Measurements from ENCODE around the gene ZNF800. TPM values are rescaled to one million over a fixed set of nuclear protein-coding genes. Genes with fewer than 3 reads are reported as not detected.
A peak's percentile ranks its signal among the peaks of the same experiment; 100 is the strongest.
"Not testable (repeated sequence)": the region's sequence is repeated elsewhere in the genome, so short reads cannot be mapped to it uniquely, and the experiment has no call there.

Gene ZNF800
- 6.2 and 9.3 TPM in 2 replicates for polyA plus RNA-seq (2011; rRNA removed)
- 9.5 and 14.2 TPM in 2 replicates for polyA minus RNA-seq (2011; rRNA and poly(A)+ RNA removed)

DNA sequence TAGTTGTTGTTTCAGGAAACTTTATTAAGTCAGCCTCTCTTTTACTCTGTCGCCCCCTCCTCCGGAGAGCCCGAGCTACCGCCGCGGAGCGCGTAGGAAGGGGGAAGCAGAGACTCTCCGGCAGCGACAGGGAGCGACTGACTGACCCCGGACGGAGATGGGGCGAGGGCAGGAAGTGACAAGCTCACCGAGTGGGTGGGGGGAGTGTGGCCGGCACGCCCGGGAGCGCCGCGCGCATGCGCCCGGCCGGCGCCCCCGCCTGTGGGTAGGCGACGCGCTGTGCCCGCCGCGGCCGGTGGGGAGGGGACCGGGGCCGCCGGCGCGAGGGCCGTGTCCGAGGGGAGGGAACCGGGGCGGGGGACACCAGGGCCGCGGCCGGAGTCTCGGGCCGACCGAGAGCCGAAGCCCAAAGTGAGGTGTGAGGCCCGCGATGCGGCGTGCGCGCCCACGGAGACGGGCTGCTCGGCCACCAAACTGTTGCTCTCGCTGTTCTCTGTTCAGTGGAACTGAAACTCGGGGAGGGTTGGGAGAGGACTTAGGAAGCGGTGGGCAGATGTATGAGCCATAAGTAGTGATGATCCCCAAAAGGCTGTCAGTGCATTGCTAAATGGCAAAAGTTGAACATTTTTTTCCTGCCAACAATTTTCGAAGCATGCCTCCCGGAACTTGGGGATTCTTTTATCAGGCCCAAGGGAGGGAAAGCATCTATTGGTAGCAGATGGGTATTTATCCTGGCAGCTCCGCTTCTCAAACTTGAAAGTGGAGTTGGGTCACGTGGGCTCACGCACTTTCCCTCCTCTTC lies at the start of gene ZNF800:
Gene ZNF800 (minus strand): TSS at position 143 of the 802 bp plus-strand sequence. CDS start 1,151 bp downstream, outside the sequence.
- POLR2A ChIA-PET = interaction anchor here (0.5 kb wide), 1 partner anchor 262 kb away, joined by 3 read pairs; no protein-coding TSS in a partner anchor
- H3K27me3 ChIP-seq (ENCODE audit: control insufficient read depth, insufficient read depth, low read length) = no peaks in the 10 kb centered on the region
- DNase-seq (ENCODE audit: low read depth) = peak; percentile 44
- peaks cover 1% of the 10 kb centered on the region; the same call in 1 of the 2 replicates for H3K36me3 ChIP-seq (ENCODE audit: control insufficient read depth, insufficient read depth, low read length)
- H3K4me3 ChIP-seq (ENCODE audit: low read depth, low read length) = peak within 1 kb of the TSS; percentile 92
- CTCF ChIA-PET = interaction anchor here (0.7 kb wide), 1 partner anchor 9 kb away, joined by 3 read pairs; no protein-coding TSS in a partner anchor
- TF ChIP-seq, protein P1, sequence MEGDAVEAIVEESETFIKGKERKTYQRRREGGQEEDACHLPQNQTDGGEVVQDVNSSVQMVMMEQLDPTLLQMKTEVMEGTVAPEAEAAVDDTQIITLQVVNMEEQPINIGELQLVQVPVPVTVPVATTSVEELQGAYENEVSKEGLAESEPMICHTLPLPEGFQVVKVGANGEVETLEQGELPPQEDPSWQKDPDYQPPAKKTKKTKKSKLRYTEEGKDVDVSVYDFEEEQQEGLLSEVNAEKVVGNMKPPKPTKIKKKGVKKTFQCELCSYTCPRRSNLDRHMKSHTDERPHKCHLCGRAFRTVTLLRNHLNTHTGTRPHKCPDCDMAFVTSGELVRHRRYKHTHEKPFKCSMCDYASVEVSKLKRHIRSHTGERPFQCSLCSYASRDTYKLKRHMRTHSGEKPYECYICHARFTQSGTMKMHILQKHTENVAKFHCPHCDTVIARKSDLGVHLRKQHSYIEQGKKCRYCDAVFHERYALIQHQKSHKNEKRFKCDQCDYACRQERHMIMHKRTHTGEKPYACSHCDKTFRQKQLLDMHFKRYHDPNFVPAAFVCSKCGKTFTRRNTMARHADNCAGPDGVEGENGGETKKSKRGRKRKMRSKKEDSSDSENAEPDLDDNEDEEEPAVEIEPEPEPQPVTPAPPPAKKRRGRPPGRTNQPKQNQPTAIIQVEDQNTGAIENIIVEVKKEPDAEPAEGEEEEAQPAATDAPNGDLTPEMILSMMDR (IDR thresholded peaks at IDR 0.05; ENCODE audit: insufficient read depth, low read depth, low read length) = no peak

- DNase-seq (ENCODE audit: low read depth) = no peak
- ChIA-PET CTCF (interaction anchor here (1.2 kb wide), 1 partner anchor 769 kb away, joined by 3 read pairs; no protein-coding TSS in a partner anchor), POLR2A (no interaction called here)
- Histone ChIP-seq H3K27me3 (ENCODE audit: control insufficient read depth, insufficient read depth, low read length) (peaks cover 2% of the 10 kb centered on the region; the same call in 1 of the 2 replicates), H3K36me3 (ENCODE audit: control insufficient read depth, insufficient read depth, low read length) (no peaks in the 10 kb centered on the region), H3K4me3 (ENCODE audit: low read depth, low read length) (no peak overlapping the region)
- TF ChIP-seq, protein P1 (IDR thresholded peaks at IDR 0.05; ENCODE audit: insufficient read depth, low read depth, low read length) = no peak
These were observed 47.7 kb upstream of the ZNF800 start for GRCh38 chr7:127440206-127440605.

DNA sequence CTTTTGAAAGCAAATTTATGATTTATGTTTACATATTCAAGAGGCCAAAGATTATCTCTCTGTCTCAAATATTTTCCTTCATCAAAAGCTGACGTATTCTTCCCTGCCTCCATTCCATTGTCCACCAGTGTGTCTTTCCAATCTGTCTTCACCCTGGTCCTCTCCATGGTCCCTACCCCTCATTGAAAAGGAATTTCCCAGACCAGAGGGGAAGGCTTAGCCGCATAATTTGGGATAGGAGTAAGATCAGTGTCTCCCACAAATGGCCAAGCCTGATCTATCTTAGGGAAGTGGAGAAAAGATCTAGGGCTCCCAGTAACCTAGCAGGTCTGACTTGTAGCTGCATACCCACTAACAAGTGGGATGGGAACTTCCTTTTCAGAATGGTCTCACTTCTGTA lies 46.3 kb upstream of the ZNF800 start:
- Histone ChIP-seq H3K27me3 (ENCODE audit: control insufficient read depth, insufficient read depth, low read length) (peaks cover 2% of the 10 kb centered on the region; the same call in 1 of the 2 replicates), H3K36me3 (ENCODE audit: control insufficient read depth, insufficient read depth, low read length) (no peaks in the 10 kb centered on the region), H3K4me3 (ENCODE audit: low read depth, low read length) (no peak overlapping the region)
- CTCF ChIA-PET = interaction anchor here (1.9 kb wide), 1 partner anchor 8 kb away, joined by 6 read pairs; no protein-coding TSS in a partner anchor
- POLR2A ChIA-PET = no interaction called here
- DNase-seq (ENCODE audit: low read depth) = no peak
- TF ChIP-seq, protein P1 (IDR thresholded peaks at IDR 0.05; ENCODE audit: insufficient read depth, low read depth, low read length) = no peak

DNA sequence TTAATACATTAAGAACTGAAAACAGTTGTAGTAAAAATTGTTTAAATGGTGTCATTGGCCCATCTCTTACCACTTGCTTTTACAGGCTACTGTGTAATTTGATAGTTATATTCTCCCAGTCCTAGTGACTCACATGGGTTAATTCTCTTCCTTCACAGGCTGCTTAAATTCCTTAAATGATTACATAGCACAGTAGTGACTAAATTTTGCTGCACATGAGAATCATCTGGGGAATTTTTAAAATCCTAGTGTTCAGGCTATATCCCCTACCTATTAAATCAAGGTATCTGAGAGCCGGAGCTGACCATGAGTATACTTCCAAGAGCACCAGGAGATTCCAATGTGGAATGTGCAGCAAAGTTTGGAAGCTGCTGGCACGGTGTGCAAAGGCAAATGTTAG lies 45.3 kb upstream of the ZNF800 start:
- DNase-seq (ENCODE audit: low read depth) = peak; percentile 66
- Histone ChIP-seq H3K4me3 (ENCODE audit: low read depth, low read length) (no peak overlapping the region), H3K36me3 (ENCODE audit: control insufficient read depth, insufficient read depth, low read length) (no peaks in the 10 kb centered on the region), H3K27me3 (ENCODE audit: control insufficient read depth, insufficient read depth, low read length) (peaks cover 2% of the 10 kb centered on the region; the same call in 1 of the 2 replicates)
- ChIA-PET CTCF (interaction anchor here (0.7 to 1.9 kb wide), 3 partner anchors 9 to 90 kb away, joined by 3 to 6 read pairs (median 3); no protein-coding TSS in a partner anchor), POLR2A (no interaction called here)
- TF ChIP-seq, protein P1 (IDR thresholded peaks at IDR 0.05; ENCODE audit: insufficient read depth, low read depth, low read length) = no peak

DNA sequence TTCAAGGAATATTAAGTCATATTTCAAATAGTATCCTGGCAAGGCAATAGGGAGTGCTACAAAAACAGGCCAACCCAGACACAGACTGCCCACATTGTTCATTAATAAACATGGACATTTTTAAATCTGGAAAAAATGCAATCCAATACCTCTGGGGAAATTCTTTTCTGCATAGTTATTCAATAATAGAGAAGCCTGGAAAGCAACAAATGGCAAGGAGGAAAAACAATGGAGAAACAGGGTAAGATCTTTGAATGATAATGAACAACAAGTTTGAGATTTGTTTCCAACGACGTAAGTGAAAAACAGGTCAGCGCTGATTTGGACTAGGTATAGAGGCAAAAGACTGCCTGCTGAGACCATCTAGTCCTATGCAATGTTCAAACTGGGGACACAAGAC lies 44.7 kb upstream of the ZNF800 start:
- Histone ChIP-seq H3K27me3 (ENCODE audit: control insufficient read depth, insufficient read depth, low read length) (peaks cover 2% of the 10 kb centered on the region; the same call in 1 of the 2 replicates), H3K4me3 (ENCODE audit: low read depth, low read length) (no peak overlapping the region), H3K36me3 (ENCODE audit: control insufficient read depth, insufficient read depth, low read length) (no peaks in the 10 kb centered on the region)
- POLR2A ChIA-PET = no interaction called here
- TF ChIP-seq, protein P1 (IDR thresholded peaks at IDR 0.05; ENCODE audit: insufficient read depth, low read depth, low read length) = no peak
- no peak for DNase-seq (ENCODE audit: low read depth)
- CTCF ChIA-PET = interaction anchor here (1.0 to 1.9 kb wide), 2 partner anchors 10 to 89 kb away, joined by 3 to 6 read pairs; no protein-coding TSS in a partner anchor

- H3K4me3 ChIP-seq (ENCODE audit: low read depth, low read length); CTCF ChIA-PET; H3K36me3 ChIP-seq (ENCODE audit: control insufficient read depth, insufficient read depth, low read length); H3K27me3 ChIP-seq (ENCODE audit: control insufficient read depth, insufficient read depth, low read length); DNase-seq (ENCODE audit: low read depth); POLR2A ChIA-PET: not testable (repeated sequence)
These were observed 36.8 kb upstream of the ZNF800 start for GRCh38 chr7:127429281-127429680.
